GM12878 (cell line): ENCODE measurements around the gene IDH3B. TPM values are rescaled to one million over a fixed set of nuclear protein-coding genes. Genes with fewer than 3 reads are reported as not detected.

ENCODE experiments used
- ATAC-seq: fragments of 200-7000 bp; cut with Tn5 transposase; 3 replicates; pipeline ENCODE4 v1.9.1; 2020; ENCODE audit warnings: mild to moderate bottlenecking, moderate library complexity
- BruUV-seq: library from RNA; stranded (reverse); fragments of 400-500 nt; replicated peaks from 2 replicates; lab custom pipeline; 2021; lab: Mats Ljungman, UMichigan
- CTCF ChIA-PET: fragments of 300-600 bp; sonication (Branson Sonifier 250); formaldehyde crosslinking; extraction: SDS; loops from one replicate; lab custom pipeline; 2021; ENCODE audit warnings: inconsistent platforms; lab: Yijun Ruan, JAX
- POLR2A ChIA-PET: fragments of 350-600 bp; formaldehyde crosslinking; extraction: SDS; loops from one replicate; lab custom pipeline; 2021; ENCODE audit warnings: inconsistent platforms; lab: Charles Lee
- RAD21 ChIA-PET: fragments of 300-600 bp; sonication (Branson Sonifier 250); formaldehyde crosslinking; loops from one replicate; lab custom pipeline; 2023; ENCODE audit warnings: antibody characterized with exemption; ENCODE audit not compliant: unreplicated experiment; lab: Charles Lee
- SMC1A ChIA-PET: fragments of 300-600 bp; sonication (Branson Sonifier 250); formaldehyde crosslinking; loops from one replicate; lab custom pipeline; 2023; ENCODE audit not compliant: unreplicated experiment, uncharacterized antibody; lab: Charles Lee
- DNase-seq: peaks from one replicate; pipeline ENCODE4 v3.0.0-alpha.2; 2011; ENCODE audit warnings: low read depth, low spot score
- FAIRE-seq: peaks from 3 replicates; lab custom pipeline; 2011; peaks lifted over from hg19 to GRCh38; lab: Jason Lieb, UNC
- H2AFZ ChIP-seq: 2 replicates; pipeline ENCODE4 v1.6.0; 2011; ENCODE audit warnings: low read depth, low read length, control low read depth; ENCODE audit not compliant: control insufficient read depth
- H3K27ac ChIP-seq: 2 replicates; pipeline ENCODE4 v1.5.1; 2011; ENCODE audit warnings: control low read depth; ENCODE audit not compliant: control insufficient read depth, insufficient read depth
- H3K27me3 ChIP-seq, 2 experiments: replicated peaks in 1 of 2; 2 replicates each; pipeline versions ENCODE4 v1.6.0 to v1.6.1; 2011; ENCODE audit warnings: low read length in 1 of 2; ENCODE audit not compliant: control insufficient read depth in 2 of 2, insufficient read depth in 2 of 2
- H3K36me3 ChIP-seq, 2 experiments: 2 replicates each; pipeline ENCODE4 v1.5.1; 2011; ENCODE audit warnings: low read length in 1 of 2; ENCODE audit not compliant: control insufficient read depth in 2 of 2, insufficient read depth in 2 of 2
- H3K4me1 ChIP-seq: 2 replicates; pipeline ENCODE4 v1.6.1; 2011; ENCODE audit warnings: mild to moderate bottlenecking, low read length, moderate library complexity, mixed read lengths; ENCODE audit not compliant: control insufficient read depth, insufficient read depth
- H3K4me2 ChIP-seq: 2 replicates; pipeline ENCODE4 v1.6.0; 2011; ENCODE audit warnings: control low read depth; ENCODE audit not compliant: control insufficient read depth, insufficient read depth
- H3K4me3 ChIP-seq: fragments of 200-600 bp; sonication (generic); 2 replicates; pipeline ENCODE4 v1.5.1; 2016
- H3K79me2 ChIP-seq: 2 replicates; pipeline ENCODE4 v1.6.0; 2011; ENCODE audit warnings: low read length; ENCODE audit not compliant: control insufficient read depth, insufficient read depth
- H3K9ac ChIP-seq: 2 replicates; pipeline ENCODE4 v1.8.0; 2011; ENCODE audit warnings: low read length, control low read depth, mixed read lengths; ENCODE audit not compliant: control insufficient read depth, insufficient read depth
- H3K9me3 ChIP-seq: replicated peaks from 3 replicates; pipeline ENCODE4 v1.5.1; 2011; ENCODE audit warnings: mild to moderate bottlenecking, low read length; ENCODE audit not compliant: control insufficient read depth, insufficient read depth
- H4K20me1 ChIP-seq: 2 replicates; pipeline ENCODE4 v1.6.0; 2011; ENCODE audit not compliant: control insufficient read depth, insufficient read depth
- BACH1 ChIP-seq: fragments of 450-650 bp; IDR thresholded peaks from 2 replicates; pipeline ENCODE4 v1.6.1; 2017; ENCODE audit warnings: mild to moderate bottlenecking, borderline replicate concordance
- BMI1 ChIP-seq: fragments of 450-650 bp; IDR thresholded peaks from 2 replicates; pipeline ENCODE4 v1.6.1; 2016; ENCODE audit warnings: mild to moderate bottlenecking, moderate library complexity, borderline replicate concordance
- CREB1 ChIP-seq: IDR thresholded peaks from 2 replicates; pipeline ENCODE4 v1.6.1; 2012; ENCODE audit warnings: low read depth, mild to moderate bottlenecking, inconsistent platforms
- FOXK2 ChIP-seq: fragments of 450-650 bp; IDR thresholded peaks from 2 replicates; pipeline ENCODE4 v1.6.1; 2017; ENCODE audit warnings: mild to moderate bottlenecking, moderate library complexity
- MYB ChIP-seq: fragments of 150-350 bp; IDR thresholded peaks from 2 replicates; pipeline ENCODE4 v1.6.1; 2014; ENCODE audit warnings: mild to moderate bottlenecking, low read depth, low read length, borderline replicate concordance
- NFIC ChIP-seq: IDR thresholded peaks from 2 replicates; pipeline ENCODE4 v1.6.1; 2012; ENCODE audit warnings: low read depth, mild to moderate bottlenecking, inconsistent platforms, low read length, moderate library complexity
- NFYB ChIP-seq: IDR thresholded peaks from 2 replicates; pipeline ENCODE4 v1.6.1; 2011; ENCODE audit warnings: low read depth, mild to moderate bottlenecking, low read length, improper control_type of control experiment, moderate library complexity; ENCODE audit not compliant: insufficient read depth
- PAX5 ChIP-seq: IDR thresholded peaks from 2 replicates; pipeline ENCODE4 v1.6.1; 2011; ENCODE audit warnings: low read depth, low read length, borderline replicate concordance
- RAD21 ChIP-seq: IDR thresholded peaks from 2 replicates; pipeline ENCODE4 v1.6.1; 2011; ENCODE audit warnings: mild to moderate bottlenecking, low read depth, low read length, moderate library complexity; ENCODE audit not compliant: insufficient read depth
- TCF7 ChIP-seq: IDR thresholded peaks from 2 replicates; pipeline ENCODE4 v1.6.1; 2014; ENCODE audit warnings: antibody characterized with exemption, borderline replicate concordance
- ZSCAN29 ChIP-seq: fragments of 450-650 bp; IDR thresholded peaks from 2 replicates; pipeline ENCODE4 v1.6.1; 2017; ENCODE audit warnings: mild to moderate bottlenecking, moderate library complexity
- WGBS: methylation state at CpG from one replicate; pipeline ENCODE4 v1.1.6; 2016; ENCODE audit warnings: low lambda C conversion rate; ENCODE audit not compliant: insufficient replicate concordance, insufficient coverage; ENCODE audit errors: missing lambda C conversion rate; 5-methylcytosine and 5-hydroxymethylcytosine counted together
- in situ Hi-C: fragments of 300-500 bp; cut with MboI; formaldehyde crosslinking; loops from 9 replicates; pipeline ENCODE4 v1.14.3; 2018; ENCODE audit warnings: mixed read lengths
- intact Hi-C: fragments of 100-400 bp; cut with micrococcal nuclease; formaldehyde crosslinking; loops from one replicate; pipeline ENCODE4 v1.14.2; 2022; ENCODE audit not compliant: unreplicated experiment
- polyA plus RNA-seq, 11 experiments: library from polyadenylated mRNA; depleted of rRNA in 4 of 11; unstranded in 6 of 11; stranded (reverse) in 5 of 11; fragments of >200 nt; fragmentation: Nextera tagmentation in 4 of 11; fragmentation: Illumina TruSeq in 1 of 11; extraction: Ambion mirVana in 4 of 11; extraction: Trizol in 1 of 11; gene quantifications; 1 replicate in 1 of 11; 2 replicates in 10 of 11; pipeline versions ENCODE4 v1.2.1 to v1.2.3, GENCODE V29; 2011 to 2016; ENCODE audit warnings: inconsistent platforms in 2 of 11, missing spikeins in 2 of 11, low read depth in 1 of 11
- total RNA-seq, 4 experiments: library from RNA; depleted of rRNA in 3 of 4; stranded (reverse); fragments of >200 nt in 3 of 4; fragmentation: Illumina TruSeq in 1 of 4; extraction: Trizol in 1 of 4; gene quantifications; 2 replicates each; pipeline versions ENCODE4 v1.2.1 to v1.2.3, GENCODE V29; 2013 to 2021
- TF ChIP-seq, protein P1 (sequence below): fragments of 450-650 bp; formaldehyde crosslinking; IDR thresholded peaks from 2 replicates; pipeline ENCODE4 v1.5.0; 2022; ENCODE audit warnings: mild to moderate bottlenecking, missing genetic modification characterization
- TF ChIP-seq, protein P2 (sequence below): IDR thresholded peaks from 2 replicates; pipeline ENCODE4 v1.6.1; 2011; ENCODE audit warnings: borderline replicate concordance, low read depth, mild to moderate bottlenecking, moderate library complexity, low read length; ENCODE audit not compliant: insufficient read depth, poor library complexity, severe bottlenecking

The IDH3B gene
- total and polyA plus RNA-seq, 10 of the 15 experiments (the other 5 are each of a cell fraction or from before 2014, with no cell fraction given), result 65.3 to 177 (median 121) TPM

- Histone ChIP-seq H3K4me1 (no peaks in the 10 kb centered on the region), H3K9me3 (no peaks in the 10 kb centered on the region), H4K20me1 (no peaks in the 10 kb centered on the region), H3K79me2 (no peaks in the 10 kb centered on the region), H3K4me3 (no peak overlapping the region), H3K4me2 (no peak overlapping the region)
- no peak for DNase-seq
- ChIA-PET RAD21 (no interaction called here), CTCF (no interaction called here)
- 15% methylated on average over 4 of the region's 4 CpGs for WGBS
- ATAC-seq, result no peak
- BruUV-seq, result no TSS peak
- intact Hi-C loops, result no loop called here
- in situ Hi-C loops, result no loop called here
- FAIRE-seq, result no peak
- TF ChIP-seq BACH1 (no peak), BMI1 (no peak)
- TF ChIP-seq, all 136 proteins: peak for 0
- Histone ChIP-seq H3K27ac (no peak overlapping the region), H3K36me3 (no peaks in the 10 kb centered on the region), H2AFZ (no peak overlapping the region), H3K27me3 (peaks cover 0 to 4% of the 10 kb centered on the region in 2 experiments; a peak in 2 of 4 replicates), H3K9ac (no peak overlapping the region)
- SMC1A ChIA-PET, result no interaction called here
- POLR2A ChIA-PET, result no interaction called here
Measured at GRCh38 chr20:2624190-2624589, 39.8 kb downstream of the IDH3B start.

- FAIRE-seq (no peak), ATAC-seq (no peak), DNase-seq (no peak)
- SMC1A ChIA-PET, result no interaction called here
- in situ Hi-C loops (no loop called here), intact Hi-C loops (no loop called here)
- no peak overlapping the region for H3K9ac ChIP-seq
- CTCF ChIA-PET, result no interaction called here
- peaks cover 0 to 4% of the 10 kb centered on the region in 2 experiments; a peak in 2 of 4 replicates for H3K27me3 ChIP-seq
- H3K79me2 ChIP-seq, result no peaks in the 10 kb centered on the region
- no peaks in the 10 kb centered on the region for H3K9me3 ChIP-seq
- no peaks in the 10 kb centered on the region for H3K36me3 ChIP-seq
- no peaks in the 10 kb centered on the region for H4K20me1 ChIP-seq
- no TSS peak for BruUV-seq
- POLR2A ChIA-PET, result no interaction called here
- H2AFZ ChIP-seq, result no peak overlapping the region
- no peak overlapping the region for H3K4me2 ChIP-seq
- H3K4me1 ChIP-seq, result peaks cover 3% of the 10 kb centered on the region; the same call in 1 of the 2 replicates
- H3K27ac ChIP-seq, result no peak overlapping the region
- RAD21 ChIA-PET, result no interaction called here
- H3K4me3 ChIP-seq, result no peak overlapping the region
- 46% methylated on average over 3 of the region's 3 CpGs for WGBS
- TF ChIP-seq, protein P1, sequence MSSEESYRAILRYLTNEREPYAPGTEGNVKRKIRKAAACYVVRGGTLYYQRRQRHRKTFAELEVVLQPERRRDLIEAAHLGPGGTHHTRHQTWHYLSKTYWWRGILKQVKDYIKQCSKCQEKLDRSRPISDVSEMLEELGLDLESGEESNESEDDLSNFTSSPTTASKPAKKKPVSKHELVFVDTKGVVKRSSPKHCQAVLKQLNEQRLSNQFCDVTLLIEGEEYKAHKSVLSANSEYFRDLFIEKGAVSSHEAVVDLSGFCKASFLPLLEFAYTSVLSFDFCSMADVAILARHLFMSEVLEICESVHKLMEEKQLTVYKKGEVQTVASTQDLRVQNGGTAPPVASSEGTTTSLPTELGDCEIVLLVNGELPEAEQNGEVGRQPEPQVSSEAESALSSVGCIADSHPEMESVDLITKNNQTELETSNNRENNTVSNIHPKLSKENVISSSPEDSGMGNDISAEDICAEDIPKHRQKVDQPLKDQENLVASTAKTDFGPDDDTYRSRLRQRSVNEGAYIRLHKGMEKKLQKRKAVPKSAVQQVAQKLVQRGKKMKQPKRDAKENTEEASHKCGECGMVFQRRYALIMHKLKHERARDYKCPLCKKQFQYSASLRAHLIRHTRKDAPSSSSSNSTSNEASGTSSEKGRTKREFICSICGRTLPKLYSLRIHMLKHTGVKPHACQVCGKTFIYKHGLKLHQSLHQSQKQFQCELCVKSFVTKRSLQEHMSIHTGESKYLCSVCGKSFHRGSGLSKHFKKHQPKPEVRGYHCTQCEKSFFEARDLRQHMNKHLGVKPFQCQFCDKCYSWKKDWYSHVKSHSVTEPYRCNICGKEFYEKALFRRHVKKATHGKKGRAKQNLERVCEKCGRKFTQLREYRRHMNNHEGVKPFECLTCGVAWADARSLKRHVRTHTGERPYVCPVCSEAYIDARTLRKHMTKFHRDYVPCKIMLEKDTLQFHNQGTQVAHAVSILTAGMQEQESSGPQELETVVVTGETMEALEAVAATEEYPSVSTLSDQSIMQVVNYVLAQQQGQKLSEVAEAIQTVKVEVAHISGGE, result no peak
- TF ChIP-seq, protein P2, sequence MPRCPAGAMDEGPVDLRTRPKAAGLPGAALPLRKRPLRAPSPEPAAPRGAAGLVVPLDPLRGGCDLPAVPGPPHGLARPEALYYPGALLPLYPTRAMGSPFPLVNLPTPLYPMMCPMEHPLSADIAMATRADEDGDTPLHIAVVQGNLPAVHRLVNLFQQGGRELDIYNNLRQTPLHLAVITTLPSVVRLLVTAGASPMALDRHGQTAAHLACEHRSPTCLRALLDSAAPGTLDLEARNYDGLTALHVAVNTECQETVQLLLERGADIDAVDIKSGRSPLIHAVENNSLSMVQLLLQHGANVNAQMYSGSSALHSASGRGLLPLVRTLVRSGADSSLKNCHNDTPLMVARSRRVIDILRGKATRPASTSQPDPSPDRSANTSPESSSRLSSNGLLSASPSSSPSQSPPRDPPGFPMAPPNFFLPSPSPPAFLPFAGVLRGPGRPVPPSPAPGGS, result no peak
- TF ChIP-seq MYB (no peak), FOXK2 (no peak), RAD21 (no peak), ZSCAN29 (no peak), NFIC (no peak), PAX5 (no peak), TCF7 (no peak), NFYB (no peak), CREB1 (no peak)
Measured at GRCh38 chr20:2619961-2620595, 43.9 kb downstream of the IDH3B start.
